K562 (cell line): ENCODE results near the gene PARD3B. TPM values are rescaled to one million over a fixed set of nuclear protein-coding genes. Genes with fewer than 3 reads are reported as not detected.

Experiments
- ADNP ChIP-seq: fragments of 200-800 bp; sonication (Bioruptor generic); IDR thresholded peaks from 2 replicates; pipeline ENCODE4 v1.6.1; 2016; ENCODE audit warnings: missing genetic modification characterization, missing compliant biosample characterization
- ATF3 ChIP-seq, 2 experiments: fragments of 450-650 bp in 1 of 2; sonication (generic) in 1 of 2; formaldehyde crosslinking in 1 of 2; IDR thresholded peaks in 1 of 2; conservative IDR thresholded peaks in 1 of 2; 2 replicates each; pipeline versions ENCODE4 v1.6.1 to v1.8.1; 2016 to 2023; ENCODE audit warnings: mild to moderate bottlenecking in 2 of 2, moderate library complexity in 2 of 2, inconsistent platforms in 1 of 2, missing genetic modification reagents in 1 of 2
- HSF4 ChIP-seq: fragments of 250-450 bp; sonication (Bioruptor Pico); IDR thresholded peaks from 2 replicates; pipeline ENCODE4 v2.1.2; 2022; ENCODE audit warnings: mild to moderate bottlenecking, moderate library complexity, borderline replicate concordance
- KAT8 ChIP-seq: fragments of 450-650 bp; IDR thresholded peaks from 2 replicates; pipeline ENCODE4 v1.6.1; 2016; ENCODE audit warnings: low read depth, mild to moderate bottlenecking
- MEIS2 ChIP-seq: fragments of 450-650 bp; IDR thresholded peaks from 2 replicates; pipeline ENCODE4 v1.6.1; 2014; ENCODE audit warnings: mild to moderate bottlenecking; ENCODE audit not compliant: partially characterized antibody
- MYNN ChIP-seq, 2 experiments: sonication (generic); formaldehyde crosslinking in 1 of 2; IDR thresholded peaks; 2 replicates each; pipeline versions ENCODE4 v1.5.0 to v1.6.1; 2016 to 2020; ENCODE audit warnings: antibody characterized with exemption in 1 of 2, missing genetic modification reagents in 1 of 2
- PHB ChIP-seq: fragments of 250-450 bp; sonication (Bioruptor Pico); IDR thresholded peaks from 2 replicates; pipeline ENCODE4 v1.5.0; 2021
- PRDM10 ChIP-seq: fragments of 450-650 bp; IDR thresholded peaks from 2 replicates; pipeline ENCODE4 v1.6.1; 2018; ENCODE audit not compliant: partially characterized antibody
- PRPF4 ChIP-seq: fragments of 200-400 bp; formaldehyde crosslinking; IDR thresholded peaks from one replicate; pipeline ENCODE4 v1.6.1; 2017; ENCODE audit warnings: low read length, low read depth, mild to moderate bottlenecking; ENCODE audit not compliant: insufficient read depth, poor library complexity, severe bottlenecking
- RAD51 ChIP-seq: fragments of 450-650 bp; IDR thresholded peaks from 2 replicates; pipeline ENCODE4 v1.7.1; 2016; ENCODE audit warnings: low read depth, mild to moderate bottlenecking, borderline replicate concordance
- SAFB2 ChIP-seq: fragments of 200-400 bp; formaldehyde crosslinking; IDR thresholded peaks from 2 replicates; pipeline ENCODE4 v1.6.1; 2018; ENCODE audit warnings: borderline replicate concordance, low read length, low read depth, moderate library complexity; ENCODE audit not compliant: severe bottlenecking
- SMARCA5 ChIP-seq: fragments of 450-650 bp; IDR thresholded peaks from 2 replicates; pipeline ENCODE4 v1.6.1; 2016
- YY1 ChIP-seq, 3 experiments: IDR thresholded peaks; 2 replicates each; pipeline ENCODE4 v1.6.1; 2011; ENCODE audit warnings: low read length in 2 of 3, mild to moderate bottlenecking in 2 of 3, moderate library complexity in 2 of 3, borderline replicate concordance in 1 of 3, control low read depth in 1 of 3, low read depth in 1 of 3; ENCODE audit not compliant: insufficient read depth in 3 of 3, insufficient replicate concordance in 2 of 3, control insufficient read depth in 1 of 3, insufficient read length in 1 of 3; ENCODE audit errors: extremely low read depth in 1 of 3
- ZNF175 ChIP-seq: fragments of 200-800 bp; sonication (Bioruptor generic); IDR thresholded peaks from 2 replicates; pipeline ENCODE4 v1.6.1; 2016; ENCODE audit warnings: low read depth, mild to moderate bottlenecking, missing genetic modification characterization, missing compliant biosample characterization
- ZNF239 ChIP-seq: fragments of 250-450 bp; sonication (Bioruptor Pico); IDR thresholded peaks from 2 replicates; pipeline ENCODE4 v1.4.0; 2020; ENCODE audit warnings: mild to moderate bottlenecking
- ZNF282 ChIP-seq: sonication (generic); formaldehyde crosslinking; IDR thresholded peaks from 2 replicates; pipeline ENCODE4 v1.8.1; 2023; ENCODE audit warnings: missing genetic modification reagents
- ZNF449 ChIP-seq: fragments of 250-450 bp; sonication (Bioruptor Pico); IDR thresholded peaks from 2 replicates; pipeline ENCODE4 v1.8.0; 2022; ENCODE audit warnings: moderate library complexity, mild to moderate bottlenecking, inconsistent platforms
- polyA plus RNA-seq, 8 experiments: library from polyadenylated mRNA; depleted of rRNA in 4 of 8; stranded (reverse) in 5 of 8; unstranded in 3 of 8; fragments of >200 nt; fragmentation: Nextera tagmentation in 2 of 8; fragmentation: Illumina TruSeq in 1 of 8; extraction: Ambion mirVana in 2 of 8; extraction: Trizol in 1 of 8; gene quantifications; 2 replicates each; pipeline versions ENCODE4 v1.2.1 to v1.2.3, GENCODE V29; 2011 to 2014; ENCODE audit warnings: inconsistent platforms in 1 of 8, missing spikeins in 1 of 8
- total RNA-seq, 7 experiments: library from RNA; depleted of rRNA in 6 of 7; stranded (reverse); fragments of >200 nt in 6 of 7; fragmentation: Illumina TruSeq in 2 of 7; extraction: Trizol in 2 of 7; gene quantifications; 2 replicates each; pipeline versions ENCODE4 v1.2.1 to v1.2.3, GENCODE V29; 2011 to 2021; ENCODE audit warnings: low replicate concordance in 1 of 7

PARD3B gene
- total and polyA plus RNA-seq, 9 of the 15 experiments (the other 6 are each of a cell fraction or from before 2014, with no cell fraction given): 0.15 to 3.0 (median 1.1) TPM

- TF ChIP-seq KAT8: no peak
- no peak for TF ChIP-seq PRPF4
- no peak for TF ChIP-seq SAFB2
- peak; percentile 91 for TF ChIP-seq MEIS2
- no peak for TF ChIP-seq YY1 (IDR thresholded peaks at IDR 0.05; ENCODE audit: borderline replicate concordance in 1 of 3, control insufficient read depth in 1 of 3, extremely low read depth in 1 of 3, insufficient read depth in 3 of 3, insufficient read length in 1 of 3, insufficient replicate concordance in 2 of 3, low read depth in 1 of 3, low read length in 2 of 3)
- TF ChIP-seq ATF3 (IDR thresholded peaks at IDR 0.05): peak; percentile 97
- peak; percentile 96 for TF ChIP-seq ATF3 (CRISPR knock-in tag; conservative IDR thresholded peaks at IDR 0.05)
- TF ChIP-seq MYNN (IDR thresholded peaks at IDR 0.05): peak; percentile 81
- TF ChIP-seq MYNN (CRISPR knock-in tag; IDR thresholded peaks at IDR 0.05): no peak
- no peak for TF ChIP-seq ZNF449 (CRISPR knock-in tag)
- peak; percentile 58 for TF ChIP-seq ZNF239 (CRISPR knock-in tag)
- peak; percentile 40; the same call in 1 of the 2 replicates for TF ChIP-seq ZNF175
- TF ChIP-seq SMARCA5: no peak
- no peak for TF ChIP-seq ZNF282 (CRISPR knock-in tag)
- no peak for TF ChIP-seq PHB (CRISPR knock-in tag)
- TF ChIP-seq PRDM10: no peak
- TF ChIP-seq HSF4 (CRISPR knock-in tag): no peak
- no peak; the same call in 1 of the 2 replicates for TF ChIP-seq ADNP (tag)
- no peak; the same call in 1 of the 2 replicates for TF ChIP-seq RAD51
Measured at GRCh38 chr2:205024822-205025518, 479.7 kb downstream of the PARD3B start (continued).
